GM19238 (cell line): ENCODE measurements around the gene ANO9.

Experiments used
- DNase-seq: peaks from one replicate; pipeline ENCODE4 v3.0.0; 2011; ENCODE audit warnings: low spot score; ENCODE audit not compliant: insufficient read length

The ANO9 gene

GRCh38 chr11:441418-442274 lies at the start of gene ANO9:
Gene ANO9, minus strand, starts transcription at chr11:442011. Its CDS starts 85 bp downstream, at chr11:441926.
- DNase-seq, result peak; percentile 92

DNA sequence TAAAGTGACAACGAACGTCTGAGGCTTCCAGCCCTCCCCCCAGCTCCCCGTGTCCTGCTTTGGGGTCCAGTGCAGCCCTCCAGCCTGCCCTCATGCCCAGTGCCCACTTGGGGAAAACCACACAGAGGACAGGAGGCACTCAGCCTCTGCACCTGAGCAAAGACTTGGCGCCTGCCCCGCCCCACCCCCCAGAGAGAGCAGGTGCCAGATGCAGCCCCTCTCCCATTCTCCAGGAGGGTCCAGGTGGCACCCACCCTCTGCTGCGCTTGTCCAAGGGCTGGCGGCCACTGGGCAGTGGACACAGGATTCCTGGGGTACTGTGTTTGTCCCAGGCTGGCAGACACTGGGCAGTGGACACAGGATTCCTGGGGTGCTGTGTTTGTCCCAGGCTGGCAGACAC lies 49.5 kb upstream of the ANO9 start:
- no peak for DNase-seq

- no peak for DNase-seq
These were observed 49.1 kb upstream of the ANO9 start for GRCh38 chr11:490930-491260.

GRCh38 chr11:490186-490929 lies 48.5 kb upstream of the ANO9 start:
- no peak for DNase-seq

GRCh38 chr11:489610-490185 lies 47.9 kb upstream of the ANO9 start:
- no peak for DNase-seq

GRCh38 chr11:488992-489391 lies 47.2 kb upstream of the ANO9 start:
- no peak for DNase-seq

GRCh38 chr11:488579-488978 lies 46.8 kb upstream of the ANO9 start:
- DNase-seq, result no peak

- DNase-seq, result no peak
These were observed 46.3 kb upstream of the ANO9 start for GRCh38 chr11:488062-488461.

GRCh38 chr11:487571-488021 lies 45.8 kb upstream of the ANO9 start:
- DNase-seq, result no peak

GRCh38 chr11:486189-486588 lies 44.4 kb upstream of the ANO9 start:
- no peak for DNase-seq

DNA sequence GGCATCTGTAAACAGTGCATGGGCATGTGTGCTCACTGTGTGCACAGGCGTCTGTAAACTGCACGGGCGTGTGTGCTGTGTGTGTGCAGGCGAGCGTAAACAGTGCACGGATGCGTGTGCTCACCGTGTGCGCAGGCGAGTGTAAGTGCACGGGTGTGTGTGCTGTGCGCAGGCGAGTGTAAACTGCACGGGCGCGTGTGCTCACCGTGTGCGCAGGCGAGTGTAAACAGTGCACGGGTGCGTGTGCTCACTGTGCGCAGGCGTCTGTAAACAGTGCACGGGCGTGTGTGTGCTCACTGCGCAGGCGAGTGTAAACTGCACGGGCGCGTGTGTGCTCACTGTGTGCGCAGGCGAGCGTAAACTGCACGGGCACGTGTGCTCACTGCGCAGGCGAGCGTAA lies 42.8 kb upstream of the ANO9 start:
- DNase-seq, result no peak

DNA sequence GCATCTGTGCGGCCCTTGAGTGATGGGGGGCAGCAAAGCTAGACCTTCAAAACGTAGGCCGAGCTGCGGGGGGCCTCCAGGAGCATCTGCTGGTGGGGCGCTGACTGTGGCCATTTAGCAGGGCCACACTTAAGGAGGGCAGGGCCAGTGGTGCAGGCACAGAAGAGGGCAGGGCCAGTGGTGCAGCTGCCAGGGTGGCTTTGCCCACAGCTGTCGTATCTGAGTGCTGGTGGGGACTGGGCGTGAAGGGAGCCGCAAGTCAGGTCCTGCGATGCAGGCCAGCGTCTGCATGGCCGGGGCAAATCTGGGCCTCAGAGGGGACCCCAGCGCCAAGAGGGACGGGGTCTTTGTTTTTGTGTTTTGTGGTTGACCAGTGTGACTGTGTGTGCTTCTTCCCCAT lies 37.5 kb upstream of the ANO9 start:
- no peak for DNase-seq

- DNase-seq, result no peak
These were observed 35.4 kb upstream of the ANO9 start for GRCh38 chr11:477052-477715.

- no peak for DNase-seq
These were observed 34.6 kb upstream of the ANO9 start for GRCh38 chr11:476416-476815.

DNA sequence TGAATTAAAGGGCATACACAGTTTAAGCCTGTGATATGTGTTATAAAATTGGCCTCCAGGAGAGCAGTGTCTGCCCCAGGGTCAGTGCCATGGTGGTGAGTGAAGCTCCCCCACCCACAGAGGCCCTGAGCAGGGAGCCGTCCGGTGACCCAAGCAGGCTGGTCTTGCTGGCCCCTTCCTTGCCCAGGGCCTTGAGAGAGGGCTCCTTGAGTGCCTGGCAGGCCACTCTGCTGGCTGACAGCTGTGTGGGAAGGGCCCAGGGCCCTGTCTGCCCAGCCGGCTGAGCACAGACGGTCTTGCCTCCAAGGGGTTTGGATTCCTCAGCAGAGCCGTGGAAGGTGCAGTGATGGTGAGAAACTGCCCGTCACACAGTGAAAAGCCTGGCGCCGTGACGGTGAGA lies 34.1 kb upstream of the ANO9 start:
- DNase-seq, result no peak

GRCh38 chr11:474914-475506 lies 33.2 kb upstream of the ANO9 start:
- no peak for DNase-seq

DNA sequence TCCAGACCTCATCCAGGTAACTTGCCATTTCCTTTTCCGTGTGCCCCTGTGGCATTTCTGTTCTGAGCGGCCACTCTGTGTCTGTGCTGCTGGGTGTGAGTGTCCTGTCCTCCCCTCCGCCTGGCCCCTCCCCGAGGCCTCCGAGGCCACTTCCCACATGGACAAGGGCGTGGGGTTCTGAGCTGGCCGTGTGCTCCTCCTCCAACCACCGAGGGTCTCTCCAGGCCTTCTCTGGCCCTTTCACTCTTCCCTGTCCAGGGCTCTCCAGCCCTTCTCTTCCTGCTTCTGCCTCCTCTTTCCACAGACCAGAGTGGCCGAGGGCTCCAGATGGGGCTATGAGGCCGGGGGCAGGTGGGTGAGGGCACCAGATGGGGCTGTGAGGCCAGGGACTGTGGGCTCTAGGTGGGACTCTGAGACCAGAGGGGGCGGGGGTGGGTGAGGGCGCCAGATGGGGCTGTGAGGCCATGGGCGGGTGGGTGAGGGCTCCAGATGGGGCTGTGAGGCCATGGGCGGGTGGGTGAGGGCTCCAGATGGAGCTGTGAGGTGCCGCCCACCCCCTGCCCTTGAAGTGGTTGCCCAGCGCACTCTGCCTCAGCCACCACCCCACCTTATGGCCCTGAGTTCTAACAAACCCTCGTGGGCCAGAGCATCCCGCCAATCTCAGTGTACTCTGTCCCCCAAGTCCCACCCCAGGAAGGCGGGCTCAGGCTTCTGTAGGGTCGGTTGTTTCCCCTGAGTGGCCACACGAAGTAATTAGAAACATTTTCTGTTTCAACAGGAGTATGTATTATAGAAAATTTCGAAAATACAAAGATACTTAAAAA lies 32.4 kb upstream of the ANO9 start:
- DNase-seq, result no peak

- no peak for DNase-seq
These were observed 31.6 kb upstream of the ANO9 start for GRCh38 chr11:473415-473814.

DNA sequence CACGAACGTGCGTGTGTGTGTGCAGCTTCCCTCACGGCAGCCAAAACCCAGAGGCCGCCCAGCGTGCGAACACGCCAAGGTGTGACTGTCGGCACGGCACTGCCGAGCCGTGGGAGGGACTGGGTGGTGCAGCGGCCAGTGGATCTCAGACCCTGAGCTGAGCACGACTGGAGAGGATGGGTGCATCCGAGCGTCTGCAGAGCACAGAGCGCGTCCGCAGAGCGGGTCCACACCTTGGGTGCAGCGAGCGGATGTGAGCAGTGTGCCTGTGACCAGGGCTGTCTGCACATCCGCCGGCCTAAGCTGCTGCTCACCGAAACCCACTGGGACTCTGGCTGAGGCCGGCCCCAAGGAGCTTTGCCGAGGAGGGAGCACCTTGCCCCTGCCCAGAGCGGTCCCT lies 31.0 kb upstream of the ANO9 start:
- DNase-seq, result no peak

DNA sequence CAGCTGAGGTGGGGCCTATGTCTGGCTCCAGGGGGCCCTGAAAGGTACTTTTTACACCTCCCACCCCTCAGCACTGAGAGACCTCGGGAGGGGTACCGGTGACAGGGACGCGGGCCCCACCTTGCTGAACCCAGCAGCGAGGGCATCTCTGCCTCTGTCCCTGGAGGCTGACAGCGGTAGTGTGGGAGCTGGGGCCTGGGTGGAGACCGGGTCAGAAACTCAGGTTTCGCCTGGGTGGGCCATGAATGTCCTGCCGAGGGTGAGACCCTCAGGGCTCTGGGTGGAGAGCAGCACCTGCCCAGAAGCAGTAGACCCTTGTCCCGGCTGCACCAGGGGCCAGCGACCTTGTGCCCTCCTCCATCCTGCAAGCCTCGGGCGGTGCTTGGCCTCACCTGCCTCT lies 30.5 kb upstream of the ANO9 start:
- DNase-seq, result no peak
